ENCODE results near the gene FAM193B.

DNA sequence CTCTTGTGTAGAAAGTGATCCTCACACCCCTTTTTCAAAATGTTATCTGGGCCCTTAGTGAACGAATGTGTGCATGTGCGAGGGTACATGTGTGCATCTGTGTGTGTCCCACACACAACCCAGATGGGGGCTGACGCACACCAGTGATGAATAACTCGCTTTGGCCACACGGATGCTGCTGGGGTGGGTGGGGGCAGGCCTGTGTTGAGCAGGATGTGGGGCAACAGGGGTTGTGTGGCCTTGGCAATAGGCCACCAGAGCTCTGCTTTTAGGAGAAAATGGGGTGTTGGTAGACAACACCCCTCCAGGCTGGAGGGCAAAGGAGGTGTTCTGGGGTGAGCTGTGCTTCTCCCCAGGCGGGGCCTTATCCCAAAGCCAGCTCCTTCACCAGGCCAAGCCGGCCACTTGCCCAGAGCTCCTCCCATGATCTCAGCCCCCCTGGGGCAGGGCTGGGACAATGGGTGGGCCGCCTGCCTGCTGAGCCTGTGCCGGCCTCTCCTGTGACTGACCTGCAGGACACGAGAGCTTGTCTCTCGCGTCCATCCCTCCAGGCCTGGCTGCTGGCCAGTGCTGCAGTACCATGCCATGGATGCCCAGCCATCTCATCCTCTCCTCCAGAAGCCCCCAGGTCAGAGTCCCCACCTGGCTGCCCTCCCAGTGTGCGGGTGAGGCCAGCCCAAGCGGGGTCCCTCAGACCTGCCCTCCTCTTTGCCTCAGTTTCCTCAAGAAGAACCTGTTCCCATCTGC lies 82.6 kb downstream of the FAM193B start:
- TF ChIP-seq, protein P1, sequence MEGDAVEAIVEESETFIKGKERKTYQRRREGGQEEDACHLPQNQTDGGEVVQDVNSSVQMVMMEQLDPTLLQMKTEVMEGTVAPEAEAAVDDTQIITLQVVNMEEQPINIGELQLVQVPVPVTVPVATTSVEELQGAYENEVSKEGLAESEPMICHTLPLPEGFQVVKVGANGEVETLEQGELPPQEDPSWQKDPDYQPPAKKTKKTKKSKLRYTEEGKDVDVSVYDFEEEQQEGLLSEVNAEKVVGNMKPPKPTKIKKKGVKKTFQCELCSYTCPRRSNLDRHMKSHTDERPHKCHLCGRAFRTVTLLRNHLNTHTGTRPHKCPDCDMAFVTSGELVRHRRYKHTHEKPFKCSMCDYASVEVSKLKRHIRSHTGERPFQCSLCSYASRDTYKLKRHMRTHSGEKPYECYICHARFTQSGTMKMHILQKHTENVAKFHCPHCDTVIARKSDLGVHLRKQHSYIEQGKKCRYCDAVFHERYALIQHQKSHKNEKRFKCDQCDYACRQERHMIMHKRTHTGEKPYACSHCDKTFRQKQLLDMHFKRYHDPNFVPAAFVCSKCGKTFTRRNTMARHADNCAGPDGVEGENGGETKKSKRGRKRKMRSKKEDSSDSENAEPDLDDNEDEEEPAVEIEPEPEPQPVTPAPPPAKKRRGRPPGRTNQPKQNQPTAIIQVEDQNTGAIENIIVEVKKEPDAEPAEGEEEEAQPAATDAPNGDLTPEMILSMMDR (IDR thresholded peaks at IDR 0.05) = no peak
- TF ChIP-seq POLR2A (IDR thresholded peaks at IDR 0.05) = no peak

Data from lower leg skin (tissue), 3 donors.